ENCODE measurements around the gene AGPAT4. TPM values are rescaled to one million over a fixed set of nuclear protein-coding genes. Genes with fewer than 3 reads are reported as not detected.

Gene AGPAT4
- total RNA-seq, 2 experiments from 2014 or later: 0.95 to 1.3 TPM

DNA sequence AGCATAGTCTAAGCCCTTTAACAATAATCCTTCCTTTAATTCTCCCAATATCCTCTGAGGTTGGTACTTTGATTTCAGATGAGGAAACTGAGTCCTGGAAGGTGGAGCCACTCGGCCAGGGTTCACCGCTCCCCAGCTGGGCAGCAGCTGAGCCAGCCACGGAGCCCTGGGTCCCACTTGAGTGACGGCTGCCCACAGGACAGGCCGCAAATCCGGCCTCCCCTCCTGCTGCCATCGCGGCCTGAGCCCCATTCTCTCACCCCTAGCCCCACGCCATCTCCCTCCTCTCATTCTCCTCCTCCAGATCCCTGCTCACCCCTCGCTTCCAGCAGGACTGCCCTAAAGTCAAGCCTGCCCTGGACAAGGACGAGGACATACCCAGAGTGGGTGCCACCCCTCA lies 41.4 kb downstream of the AGPAT4 start:
- H3K4me2 ChIP-seq (ENCODE audit: low read length): no peak overlapping the region
- no peak for TF ChIP-seq EZH2phosphoT487 (IDR thresholded peaks at IDR 0.05; ENCODE audit: borderline replicate concordance, low read depth, low read length)
- TF ChIP-seq, protein P1, sequence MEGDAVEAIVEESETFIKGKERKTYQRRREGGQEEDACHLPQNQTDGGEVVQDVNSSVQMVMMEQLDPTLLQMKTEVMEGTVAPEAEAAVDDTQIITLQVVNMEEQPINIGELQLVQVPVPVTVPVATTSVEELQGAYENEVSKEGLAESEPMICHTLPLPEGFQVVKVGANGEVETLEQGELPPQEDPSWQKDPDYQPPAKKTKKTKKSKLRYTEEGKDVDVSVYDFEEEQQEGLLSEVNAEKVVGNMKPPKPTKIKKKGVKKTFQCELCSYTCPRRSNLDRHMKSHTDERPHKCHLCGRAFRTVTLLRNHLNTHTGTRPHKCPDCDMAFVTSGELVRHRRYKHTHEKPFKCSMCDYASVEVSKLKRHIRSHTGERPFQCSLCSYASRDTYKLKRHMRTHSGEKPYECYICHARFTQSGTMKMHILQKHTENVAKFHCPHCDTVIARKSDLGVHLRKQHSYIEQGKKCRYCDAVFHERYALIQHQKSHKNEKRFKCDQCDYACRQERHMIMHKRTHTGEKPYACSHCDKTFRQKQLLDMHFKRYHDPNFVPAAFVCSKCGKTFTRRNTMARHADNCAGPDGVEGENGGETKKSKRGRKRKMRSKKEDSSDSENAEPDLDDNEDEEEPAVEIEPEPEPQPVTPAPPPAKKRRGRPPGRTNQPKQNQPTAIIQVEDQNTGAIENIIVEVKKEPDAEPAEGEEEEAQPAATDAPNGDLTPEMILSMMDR (conservative IDR thresholded peaks at IDR 0.05; ENCODE audit: low read length): no peak
- BruUV-seq (replicated peaks): no TSS peak
- H3K27ac ChIP-seq (ENCODE audit: low read depth, low read length, poor library complexity, severe bottlenecking): no peak overlapping the region
- no peak overlapping the region for H2AFZ ChIP-seq (ENCODE audit: low read length)
- CTCF ChIA-PET (ENCODE audit: unreplicated experiment): no interaction called here
- no peaks in the 10 kb centered on the region for H3K36me3 ChIP-seq (ENCODE audit: insufficient read depth, low read length)
- no peak overlapping the region for H3K4me3 ChIP-seq (ENCODE audit: low read depth, low read length, poor library complexity, severe bottlenecking)
- DNase-seq (ENCODE audit: low spot score): no peak
- H3K9me3 ChIP-seq (ENCODE audit: low read length): no peaks in the 10 kb centered on the region
- no peaks in the 10 kb centered on the region for H3K4me1 ChIP-seq (ENCODE audit: insufficient read depth, low read length, poor library complexity, severe bottlenecking)
- no peaks in the 10 kb centered on the region for H4K20me1 ChIP-seq (ENCODE audit: insufficient read depth, low read length)
- H3K79me2 ChIP-seq (ENCODE audit: insufficient read depth, low read depth, low read length): no peaks in the 10 kb centered on the region
- no peaks in the 10 kb centered on the region for H3K9me2 ChIP-seq (ENCODE audit: insufficient read depth, low read length)
- POLR2A ChIA-PET: interaction anchor here (0.5 kb wide), 1 partner anchor 1202 kb away, joined by 4 read pairs; no protein-coding TSS in a partner anchor
- intact Hi-C loops (cut with micrococcal nuclease; ENCODE audit: unreplicated experiment): no loop called here

DNA sequence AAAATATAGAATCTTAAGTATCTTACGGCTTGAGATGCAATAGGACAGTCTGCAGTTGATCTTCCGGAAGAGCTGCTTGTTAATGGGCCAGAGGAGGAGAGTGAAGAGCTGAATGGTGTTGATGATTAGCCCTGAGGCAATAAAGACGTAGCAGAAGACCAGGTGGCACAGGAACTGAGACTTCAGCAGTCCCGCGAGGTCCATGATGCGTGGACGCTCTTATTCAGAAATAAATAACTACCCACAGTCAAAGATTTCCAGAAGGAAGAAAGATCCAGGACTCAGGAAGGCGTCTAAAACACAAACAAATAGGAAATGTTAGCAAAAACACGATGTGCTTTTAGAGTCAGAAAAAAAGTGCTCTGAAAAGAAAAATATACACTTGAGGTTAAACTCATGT lies 41.9 kb downstream of the AGPAT4 start:
- TF ChIP-seq EZH2phosphoT487 (IDR thresholded peaks at IDR 0.05; ENCODE audit: borderline replicate concordance, low read depth, low read length): no peak
- TF ChIP-seq, protein P1 (conservative IDR thresholded peaks at IDR 0.05; ENCODE audit: low read length): no peak
- Histone ChIP-seq H3K4me1 (ENCODE audit: insufficient read depth, low read length, poor library complexity, severe bottlenecking) (no peaks in the 10 kb centered on the region), H3K79me2 (ENCODE audit: insufficient read depth, low read depth, low read length) (no peaks in the 10 kb centered on the region), H3K9me3 (ENCODE audit: low read length) (no peaks in the 10 kb centered on the region), H3K4me2 (ENCODE audit: low read length) (no peak overlapping the region), H3K4me3 (ENCODE audit: low read depth, low read length, poor library complexity, severe bottlenecking) (no peak overlapping the region), H4K20me1 (ENCODE audit: insufficient read depth, low read length) (no peaks in the 10 kb centered on the region), H3K27ac (ENCODE audit: low read depth, low read length, poor library complexity, severe bottlenecking) (no peak overlapping the region), H2AFZ (ENCODE audit: low read length) (no peak overlapping the region), H3K36me3 (ENCODE audit: insufficient read depth, low read length) (no peaks in the 10 kb centered on the region), H3K9me2 (ENCODE audit: insufficient read depth, low read length) (no peaks in the 10 kb centered on the region)
- no TSS peak for BruUV-seq (replicated peaks)
- POLR2A ChIA-PET: interaction anchor here (0.5 kb wide), 1 partner anchor 1201 kb away, joined by 4 read pairs; no protein-coding TSS in a partner anchor
- CTCF ChIA-PET (ENCODE audit: unreplicated experiment): no interaction called here
- intact Hi-C loops (cut with micrococcal nuclease; ENCODE audit: unreplicated experiment): no loop called here
- DNase-seq (ENCODE audit: low spot score): no peak

DNA sequence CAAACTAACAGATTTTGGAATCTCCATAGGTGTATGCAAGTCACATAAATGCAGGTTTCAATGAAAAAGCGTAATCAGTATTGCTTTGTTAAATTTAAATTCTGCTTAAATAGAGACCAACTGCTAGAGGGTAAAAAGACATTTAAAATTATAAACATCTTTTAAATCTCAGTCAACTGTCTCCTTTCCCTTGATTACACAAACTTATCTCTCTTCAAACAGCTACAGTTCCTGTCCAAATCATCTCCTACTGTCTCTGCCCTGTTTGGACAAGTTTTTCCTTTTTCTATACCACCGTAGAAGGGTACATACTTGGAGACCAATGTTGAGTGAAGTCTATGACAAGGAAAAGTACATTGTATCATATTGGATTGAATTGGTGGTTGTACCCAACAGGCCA lies 43.5 kb downstream of the AGPAT4 start:
- no peaks in the 10 kb centered on the region for H4K20me1 ChIP-seq (ENCODE audit: insufficient read depth, low read length)
- H3K9me2 ChIP-seq (ENCODE audit: insufficient read depth, low read length): no peaks in the 10 kb centered on the region
- no peak for DNase-seq (ENCODE audit: low spot score)
- POLR2A ChIA-PET: interaction anchor here (1.0 kb wide), 1 partner anchor 11 kb away, joined by 3 read pairs; no protein-coding TSS in a partner anchor
- H2AFZ ChIP-seq (ENCODE audit: low read length): no peak overlapping the region
- CTCF ChIA-PET (ENCODE audit: unreplicated experiment): no interaction called here
- H3K4me1 ChIP-seq (ENCODE audit: insufficient read depth, low read length, poor library complexity, severe bottlenecking): no peaks in the 10 kb centered on the region
- H3K4me2 ChIP-seq (ENCODE audit: low read length): no peak overlapping the region
- H3K9me3 ChIP-seq (ENCODE audit: low read length): no peaks in the 10 kb centered on the region
- intact Hi-C loops (cut with micrococcal nuclease; ENCODE audit: unreplicated experiment): no loop called here
- no peaks in the 10 kb centered on the region for H3K79me2 ChIP-seq (ENCODE audit: insufficient read depth, low read depth, low read length)
- no TSS peak for BruUV-seq (replicated peaks)
- no peaks in the 10 kb centered on the region for H3K36me3 ChIP-seq (ENCODE audit: insufficient read depth, low read length)
- no peak overlapping the region for H3K27ac ChIP-seq (ENCODE audit: low read depth, low read length, poor library complexity, severe bottlenecking)
- no peak overlapping the region for H3K4me3 ChIP-seq (ENCODE audit: low read depth, low read length, poor library complexity, severe bottlenecking)
- TF ChIP-seq, protein P1 (conservative IDR thresholded peaks at IDR 0.05; ENCODE audit: low read length): no peak
- TF ChIP-seq EZH2phosphoT487 (IDR thresholded peaks at IDR 0.05; ENCODE audit: borderline replicate concordance, low read depth, low read length): no peak
